GM12878 (cell line): Measurements from ENCODE around the gene FRYL. TPM values are rescaled to one million over a fixed set of nuclear protein-coding genes. Genes with fewer than 3 reads are reported as not detected.

Experiments
- ATAC-seq: fragments of 200-7000 bp; cut with Tn5 transposase; 3 replicates; pipeline ENCODE4 v1.9.1; 2020; ENCODE audit warnings: mild to moderate bottlenecking, moderate library complexity
- BruUV-seq: library from RNA; stranded (reverse); fragments of 400-500 nt; replicated peaks from 2 replicates; lab custom pipeline; 2021; lab: Mats Ljungman, UMichigan
- CTCF ChIA-PET: fragments of 300-600 bp; sonication (Branson Sonifier 250); formaldehyde crosslinking; extraction: SDS; loops from one replicate; lab custom pipeline; 2021; ENCODE audit warnings: inconsistent platforms; lab: Yijun Ruan, JAX
- POLR2A ChIA-PET: fragments of 350-600 bp; formaldehyde crosslinking; extraction: SDS; loops from one replicate; lab custom pipeline; 2021; ENCODE audit warnings: inconsistent platforms; lab: Charles Lee
- RAD21 ChIA-PET: fragments of 300-600 bp; sonication (Branson Sonifier 250); formaldehyde crosslinking; loops from one replicate; lab custom pipeline; 2023; ENCODE audit warnings: antibody characterized with exemption; ENCODE audit not compliant: unreplicated experiment; lab: Charles Lee
- SMC1A ChIA-PET: fragments of 300-600 bp; sonication (Branson Sonifier 250); formaldehyde crosslinking; loops from one replicate; lab custom pipeline; 2023; ENCODE audit not compliant: unreplicated experiment, uncharacterized antibody; lab: Charles Lee
- DNase-seq: peaks from one replicate; pipeline ENCODE4 v3.0.0-alpha.2; 2011; ENCODE audit warnings: low read depth, low spot score
- FAIRE-seq: peaks from 3 replicates; lab custom pipeline; 2011; peaks lifted over from hg19 to GRCh38; lab: Jason Lieb, UNC
- H2AFZ ChIP-seq: 2 replicates; pipeline ENCODE4 v1.6.0; 2011; ENCODE audit warnings: low read depth, low read length, control low read depth; ENCODE audit not compliant: control insufficient read depth
- H3K27ac ChIP-seq: 2 replicates; pipeline ENCODE4 v1.5.1; 2011; ENCODE audit warnings: control low read depth; ENCODE audit not compliant: control insufficient read depth, insufficient read depth
- H3K27me3 ChIP-seq, 2 experiments: replicated peaks in 1 of 2; 2 replicates each; pipeline versions ENCODE4 v1.6.0 to v1.6.1; 2011; ENCODE audit warnings: low read length in 1 of 2; ENCODE audit not compliant: control insufficient read depth in 2 of 2, insufficient read depth in 2 of 2
- H3K36me3 ChIP-seq, 2 experiments: 2 replicates each; pipeline ENCODE4 v1.5.1; 2011; ENCODE audit warnings: low read length in 1 of 2; ENCODE audit not compliant: control insufficient read depth in 2 of 2, insufficient read depth in 2 of 2
- H3K4me1 ChIP-seq: 2 replicates; pipeline ENCODE4 v1.6.1; 2011; ENCODE audit warnings: mild to moderate bottlenecking, low read length, moderate library complexity, mixed read lengths; ENCODE audit not compliant: control insufficient read depth, insufficient read depth
- H3K4me2 ChIP-seq: 2 replicates; pipeline ENCODE4 v1.6.0; 2011; ENCODE audit warnings: control low read depth; ENCODE audit not compliant: control insufficient read depth, insufficient read depth
- H3K4me3 ChIP-seq: fragments of 200-600 bp; sonication (generic); 2 replicates; pipeline ENCODE4 v1.5.1; 2016
- H3K79me2 ChIP-seq: 2 replicates; pipeline ENCODE4 v1.6.0; 2011; ENCODE audit warnings: low read length; ENCODE audit not compliant: control insufficient read depth, insufficient read depth
- H3K9ac ChIP-seq: 2 replicates; pipeline ENCODE4 v1.8.0; 2011; ENCODE audit warnings: low read length, control low read depth, mixed read lengths; ENCODE audit not compliant: control insufficient read depth, insufficient read depth
- H3K9me3 ChIP-seq: replicated peaks from 3 replicates; pipeline ENCODE4 v1.5.1; 2011; ENCODE audit warnings: mild to moderate bottlenecking, low read length; ENCODE audit not compliant: control insufficient read depth, insufficient read depth
- H4K20me1 ChIP-seq: 2 replicates; pipeline ENCODE4 v1.6.0; 2011; ENCODE audit not compliant: control insufficient read depth, insufficient read depth
- ESRRA ChIP-seq: IDR thresholded peaks from 2 replicates; pipeline ENCODE4 v1.6.1; 2012; ENCODE audit warnings: mild to moderate bottlenecking, low read length, improper control_type of control experiment
- MTA2 ChIP-seq: fragments of 450-650 bp; IDR thresholded peaks from 2 replicates; pipeline ENCODE4 v1.6.1; 2016; ENCODE audit warnings: low read depth, mild to moderate bottlenecking, moderate library complexity
- MYB ChIP-seq: fragments of 150-350 bp; IDR thresholded peaks from 2 replicates; pipeline ENCODE4 v1.6.1; 2014; ENCODE audit warnings: mild to moderate bottlenecking, low read depth, low read length, borderline replicate concordance
- NBN ChIP-seq: fragments of 450-650 bp; IDR thresholded peaks from 2 replicates; pipeline ENCODE4 v1.6.1; 2016
- NR2C2 ChIP-seq: IDR thresholded peaks from 2 replicates; pipeline ENCODE4 v1.6.1; 2011; ENCODE audit warnings: borderline replicate concordance, low read depth; ENCODE audit not compliant: control insufficient read depth, insufficient read length
- SRF ChIP-seq, 2 experiments: IDR thresholded peaks; 2 replicates each; pipeline ENCODE4 v1.6.1; 2011; ENCODE audit warnings: low read depth in 2 of 2, low read length in 2 of 2, mild to moderate bottlenecking in 1 of 2, moderate library complexity in 1 of 2
- SUZ12 ChIP-seq: fragments of 200-600 bp; sonication (generic); IDR thresholded peaks from one replicate; pipeline ENCODE4 v1.6.1; 2018; ENCODE audit warnings: antibody characterized with exemption, mild to moderate bottlenecking; ENCODE audit not compliant: unreplicated experiment
- ZBED1 ChIP-seq: IDR thresholded peaks from 2 replicates; pipeline ENCODE4 v1.6.1; 2016; ENCODE audit warnings: borderline replicate concordance
- WGBS: methylation state at CpG from one replicate; pipeline ENCODE4 v1.1.6; 2016; ENCODE audit warnings: low lambda C conversion rate; ENCODE audit not compliant: insufficient replicate concordance, insufficient coverage; ENCODE audit errors: missing lambda C conversion rate; 5-methylcytosine and 5-hydroxymethylcytosine counted together
- in situ Hi-C: fragments of 300-500 bp; cut with MboI; formaldehyde crosslinking; loops from 9 replicates; pipeline ENCODE4 v1.14.3; 2018; ENCODE audit warnings: mixed read lengths
- intact Hi-C: fragments of 100-400 bp; cut with micrococcal nuclease; formaldehyde crosslinking; loops from one replicate; pipeline ENCODE4 v1.14.2; 2022; ENCODE audit not compliant: unreplicated experiment
- polyA plus RNA-seq, 11 experiments: library from polyadenylated mRNA; depleted of rRNA in 4 of 11; unstranded in 6 of 11; stranded (reverse) in 5 of 11; fragments of >200 nt; fragmentation: Nextera tagmentation in 4 of 11; fragmentation: Illumina TruSeq in 1 of 11; extraction: Ambion mirVana in 4 of 11; extraction: Trizol in 1 of 11; gene quantifications; 1 replicate in 1 of 11; 2 replicates in 10 of 11; pipeline versions ENCODE4 v1.2.1 to v1.2.3, GENCODE V29; 2011 to 2016; ENCODE audit warnings: inconsistent platforms in 2 of 11, missing spikeins in 2 of 11, low read depth in 1 of 11
- total RNA-seq, 4 experiments: library from RNA; depleted of rRNA in 3 of 4; stranded (reverse); fragments of >200 nt in 3 of 4; fragmentation: Illumina TruSeq in 1 of 4; extraction: Trizol in 1 of 4; gene quantifications; 2 replicates each; pipeline versions ENCODE4 v1.2.1 to v1.2.3, GENCODE V29; 2013 to 2021
- TF ChIP-seq, protein P1 (sequence below): fragments of 450-650 bp; IDR thresholded peaks from 2 replicates; pipeline ENCODE4 v1.6.1; 2018; ENCODE audit warnings: borderline replicate concordance, mild to moderate bottlenecking; ENCODE audit not compliant: partially characterized antibody
- TF ChIP-seq, protein P2 (sequence below), 3 experiments: IDR thresholded peaks in 2 of 3; conservative IDR thresholded peaks in 1 of 3; 2 replicates each; pipeline ENCODE4 v1.5.1; 2011; ENCODE audit warnings: low read depth in 3 of 3, low read length in 3 of 3, mild to moderate bottlenecking in 3 of 3, control low read depth in 2 of 3, moderate library complexity in 2 of 3, inconsistent platforms in 1 of 3, mixed read lengths in 1 of 3; ENCODE audit not compliant: control insufficient read depth in 2 of 3, insufficient read depth in 1 of 3; ENCODE audit errors: extremely low read depth in 1 of 3
- TF ChIP-seq, protein P3 (sequence below): IDR thresholded peaks from 2 replicates; pipeline ENCODE4 v1.6.1; 2012; ENCODE audit warnings: low read depth, low read length, improper control_type of control experiment

Gene FRYL
- total and polyA plus RNA-seq, 10 of the 15 experiments (the other 5 are each of a cell fraction or from before 2014, with no cell fraction given): 10.3 to 50.6 (median 28.7) TPM

DNA sequence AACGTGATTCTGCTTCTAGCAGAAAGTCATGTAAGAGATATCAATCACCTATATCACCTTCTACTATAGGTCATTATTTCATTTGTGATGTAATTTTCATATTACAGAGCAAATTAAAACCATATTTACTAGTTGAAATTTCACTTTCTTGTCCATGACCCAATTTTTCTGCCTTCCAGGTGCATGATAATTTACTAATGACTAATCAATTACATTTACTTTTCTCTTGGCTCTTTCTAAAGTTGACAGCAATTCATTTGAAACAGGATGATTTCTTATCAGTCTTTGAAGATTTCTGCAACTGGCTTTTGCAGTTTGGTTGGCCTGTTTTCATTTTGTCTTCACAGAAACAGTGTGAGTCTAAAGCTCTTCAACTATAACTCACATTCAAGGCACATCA is 208.6 kb downstream of the FRYL start:
- SMC1A ChIA-PET: no interaction called here
- ATAC-seq (no peak), DNase-seq (no peak), FAIRE-seq (no peak)
- intact Hi-C loops: no loop called here
- H2AFZ ChIP-seq: no peak overlapping the region
- RAD21 ChIA-PET: no interaction called here
- no peak overlapping the region for H3K4me2 ChIP-seq
- H3K36me3 ChIP-seq: peaks cover 0 to 17% of the 10 kb centered on the region in 2 experiments; a peak in 3 of 4 replicates
- no peak overlapping the region for H3K4me3 ChIP-seq
- POLR2A ChIA-PET: no interaction called here
- H4K20me1 ChIP-seq: no peaks in the 10 kb centered on the region
- no peak overlapping the region for H3K9ac ChIP-seq
- no peaks in the 10 kb centered on the region for H3K27me3 ChIP-seq
- CTCF ChIA-PET: no interaction called here
- 100% methylated on average over 1 of the region's 1 CpG for WGBS
- no peaks in the 10 kb centered on the region for H3K4me1 ChIP-seq
- BruUV-seq: no TSS peak
- no peak for TF ChIP-seq SUZ12
- no peak for TF ChIP-seq SRF (IDR thresholded peaks at IDR 0.05; ENCODE audit: low read depth in 2 of 2, low read length in 2 of 2)
- TF ChIP-seq, protein P1, sequence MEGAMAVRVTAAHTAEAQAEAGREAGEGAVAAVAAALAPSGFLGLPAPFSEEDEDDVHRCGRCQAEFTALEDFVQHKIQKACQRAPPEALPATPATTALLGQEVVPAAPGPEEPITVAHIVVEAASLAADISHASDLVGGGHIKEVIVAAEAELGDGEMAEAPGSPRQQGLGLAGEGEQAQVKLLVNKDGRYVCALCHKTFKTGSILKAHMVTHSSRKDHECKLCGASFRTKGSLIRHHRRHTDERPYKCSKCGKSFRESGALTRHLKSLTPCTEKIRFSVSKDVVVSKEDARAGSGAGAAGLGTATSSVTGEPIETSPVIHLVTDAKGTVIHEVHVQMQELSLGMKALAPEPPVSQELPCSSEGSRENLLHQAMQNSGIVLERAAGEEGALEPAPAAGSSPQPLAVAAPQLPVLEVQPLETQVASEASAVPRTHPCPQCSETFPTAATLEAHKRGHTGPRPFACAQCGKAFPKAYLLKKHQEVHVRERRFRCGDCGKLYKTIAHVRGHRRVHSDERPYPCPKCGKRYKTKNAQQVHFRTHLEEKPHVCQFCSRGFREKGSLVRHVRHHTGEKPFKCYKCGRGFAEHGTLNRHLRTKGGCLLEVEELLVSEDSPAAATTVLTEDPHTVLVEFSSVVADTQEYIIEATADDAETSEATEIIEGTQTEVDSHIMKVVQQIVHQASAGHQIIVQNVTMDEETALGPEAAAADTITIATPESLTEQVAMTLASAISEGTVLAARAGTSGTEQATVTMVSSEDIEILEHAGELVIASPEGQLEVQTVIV: no peak
- TF ChIP-seq, protein P2, sequence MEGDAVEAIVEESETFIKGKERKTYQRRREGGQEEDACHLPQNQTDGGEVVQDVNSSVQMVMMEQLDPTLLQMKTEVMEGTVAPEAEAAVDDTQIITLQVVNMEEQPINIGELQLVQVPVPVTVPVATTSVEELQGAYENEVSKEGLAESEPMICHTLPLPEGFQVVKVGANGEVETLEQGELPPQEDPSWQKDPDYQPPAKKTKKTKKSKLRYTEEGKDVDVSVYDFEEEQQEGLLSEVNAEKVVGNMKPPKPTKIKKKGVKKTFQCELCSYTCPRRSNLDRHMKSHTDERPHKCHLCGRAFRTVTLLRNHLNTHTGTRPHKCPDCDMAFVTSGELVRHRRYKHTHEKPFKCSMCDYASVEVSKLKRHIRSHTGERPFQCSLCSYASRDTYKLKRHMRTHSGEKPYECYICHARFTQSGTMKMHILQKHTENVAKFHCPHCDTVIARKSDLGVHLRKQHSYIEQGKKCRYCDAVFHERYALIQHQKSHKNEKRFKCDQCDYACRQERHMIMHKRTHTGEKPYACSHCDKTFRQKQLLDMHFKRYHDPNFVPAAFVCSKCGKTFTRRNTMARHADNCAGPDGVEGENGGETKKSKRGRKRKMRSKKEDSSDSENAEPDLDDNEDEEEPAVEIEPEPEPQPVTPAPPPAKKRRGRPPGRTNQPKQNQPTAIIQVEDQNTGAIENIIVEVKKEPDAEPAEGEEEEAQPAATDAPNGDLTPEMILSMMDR (IDR thresholded peaks at IDR 0.05 in 2 of 3, conservative IDR thresholded peaks at IDR 0.05 in 1 of 3; ENCODE audit: control insufficient read depth in 2 of 3, extremely low read depth in 1 of 3, insufficient read depth in 1 of 3, low read depth in 3 of 3, low read length in 3 of 3): no peak
- TF ChIP-seq ZBED1: no peak
- TF ChIP-seq, protein P3, sequence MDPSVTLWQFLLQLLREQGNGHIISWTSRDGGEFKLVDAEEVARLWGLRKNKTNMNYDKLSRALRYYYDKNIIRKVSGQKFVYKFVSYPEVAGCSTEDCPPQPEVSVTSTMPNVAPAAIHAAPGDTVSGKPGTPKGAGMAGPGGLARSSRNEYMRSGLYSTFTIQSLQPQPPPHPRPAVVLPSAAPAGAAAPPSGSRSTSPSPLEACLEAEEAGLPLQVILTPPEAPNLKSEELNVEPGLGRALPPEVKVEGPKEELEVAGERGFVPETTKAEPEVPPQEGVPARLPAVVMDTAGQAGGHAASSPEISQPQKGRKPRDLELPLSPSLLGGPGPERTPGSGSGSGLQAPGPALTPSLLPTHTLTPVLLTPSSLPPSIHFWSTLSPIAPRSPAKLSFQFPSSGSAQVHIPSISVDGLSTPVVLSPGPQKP: no peak
- no peak for TF ChIP-seq ESRRA
- no peak for TF ChIP-seq MYB
- TF ChIP-seq MTA2: no peak
- no peak for TF ChIP-seq NBN
- TF ChIP-seq NR2C2: no peak
- in situ Hi-C loops: no loop called here
- no peaks in the 10 kb centered on the region for H3K79me2 ChIP-seq
- H3K27ac ChIP-seq: no peak overlapping the region
- H3K9me3 ChIP-seq: no peaks in the 10 kb centered on the region
